ENCODE data around the gene CTRB2. TPM values are rescaled to one million over a fixed set of nuclear protein-coding genes. Genes with fewer than 3 reads are reported as not detected.

CTRB2 gene
- total RNA-seq, 2 experiments from 2014 or later, result not detected

DNA sequence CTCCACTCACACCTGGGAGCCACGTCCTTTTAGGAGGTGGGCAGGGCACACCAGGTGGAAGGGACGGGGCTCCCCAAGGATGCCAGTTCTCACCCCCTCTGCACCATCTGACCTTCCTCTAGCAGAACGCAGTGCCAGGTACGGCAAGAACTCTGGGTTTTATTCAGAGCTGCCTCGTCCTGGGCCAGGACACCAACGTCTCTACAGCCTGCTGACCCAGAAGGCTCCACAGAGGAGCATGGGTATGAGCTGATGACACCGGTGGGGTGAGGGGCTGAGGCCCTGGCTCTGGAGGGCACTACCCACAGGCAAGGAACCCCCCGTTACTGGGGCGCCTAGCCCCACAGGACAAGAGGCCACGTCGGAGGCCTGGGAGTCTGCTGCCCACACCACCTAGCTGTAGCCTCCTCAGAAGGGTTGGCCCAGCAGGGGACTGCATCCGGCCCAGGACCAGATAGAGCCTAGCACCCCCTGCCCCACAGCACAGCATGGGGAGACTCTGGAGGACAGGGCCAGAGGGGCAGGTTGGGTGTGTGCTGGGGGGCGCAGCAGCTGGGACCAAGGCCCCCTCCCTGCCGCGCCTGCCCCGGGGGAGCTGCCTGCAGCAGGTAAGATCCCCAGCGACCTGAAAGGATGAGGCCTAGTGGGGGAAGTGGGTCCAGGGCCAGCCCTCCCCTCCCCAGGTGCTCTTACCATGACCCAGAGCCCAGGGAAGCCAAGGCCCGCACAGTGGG lies 30.6 kb upstream of the CTRB2 start:
- H3K4me1 Mint-ChIP-seq, result no peaks in the 10 kb centered on the region
- H3K27me3 Mint-ChIP-seq, result no peaks in the 10 kb centered on the region
- ChIA-PET POLR2A (no interaction called here), CTCF (no interaction called here)
- H3K9me3 Mint-ChIP-seq, result no peaks in the 10 kb centered on the region
- H3K4me3 Mint-ChIP-seq, result no peak overlapping the region
- H3K36me3 Mint-ChIP-seq (ENCODE audit: low read depth), result no peaks in the 10 kb centered on the region
- no peak overlapping the region for H3K27ac Mint-ChIP-seq
- no peak for DNase-seq

DNA sequence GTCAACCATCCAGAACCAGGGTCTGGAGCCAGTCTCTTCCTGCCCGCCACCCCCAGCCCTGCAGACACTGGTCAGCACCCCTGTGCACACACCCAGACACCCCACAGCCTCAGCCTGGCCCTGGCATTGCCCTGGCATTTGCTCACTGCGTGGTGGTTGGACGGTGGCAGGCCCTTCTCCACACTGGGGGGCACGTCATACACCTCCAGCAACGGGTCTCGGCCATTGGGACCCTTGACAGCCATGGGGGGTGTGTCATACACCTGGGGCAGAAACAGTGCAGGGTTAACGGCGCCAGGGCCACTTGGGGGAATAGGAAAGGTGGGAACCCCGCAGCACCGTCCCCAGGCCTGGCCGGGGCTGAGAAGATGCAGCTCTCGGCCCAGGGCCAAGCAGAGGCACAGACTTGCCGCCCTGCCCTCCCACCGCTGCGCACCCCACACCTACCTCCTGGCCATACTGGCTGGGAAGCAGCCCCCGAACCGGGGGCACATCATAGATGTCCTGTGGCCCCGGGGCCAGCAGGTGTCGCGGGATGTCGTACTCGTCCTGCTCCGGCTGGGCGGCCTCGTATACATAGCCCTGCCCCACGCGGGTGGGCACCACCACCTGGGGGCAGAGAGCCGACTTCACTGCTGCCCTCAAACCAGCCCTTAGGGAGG lies 29.9 kb upstream of the CTRB2 start:
- H3K9me3 Mint-ChIP-seq, result no peaks in the 10 kb centered on the region
- H3K4me3 Mint-ChIP-seq, result no peak overlapping the region
- ChIA-PET CTCF (interaction anchor here (0.5 to 6.0 kb wide), 4 partner anchors 9 to 165 kb away, joined by 3 to 87 read pairs (median 6); no protein-coding TSS in a partner anchor), POLR2A (no interaction called here)
- H3K4me1 Mint-ChIP-seq, result no peaks in the 10 kb centered on the region
- H3K27ac Mint-ChIP-seq, result no peak overlapping the region
- no peak for DNase-seq
- H3K27me3 Mint-ChIP-seq, result no peaks in the 10 kb centered on the region
- no peaks in the 10 kb centered on the region for H3K36me3 Mint-ChIP-seq (ENCODE audit: low read depth)

DNA sequence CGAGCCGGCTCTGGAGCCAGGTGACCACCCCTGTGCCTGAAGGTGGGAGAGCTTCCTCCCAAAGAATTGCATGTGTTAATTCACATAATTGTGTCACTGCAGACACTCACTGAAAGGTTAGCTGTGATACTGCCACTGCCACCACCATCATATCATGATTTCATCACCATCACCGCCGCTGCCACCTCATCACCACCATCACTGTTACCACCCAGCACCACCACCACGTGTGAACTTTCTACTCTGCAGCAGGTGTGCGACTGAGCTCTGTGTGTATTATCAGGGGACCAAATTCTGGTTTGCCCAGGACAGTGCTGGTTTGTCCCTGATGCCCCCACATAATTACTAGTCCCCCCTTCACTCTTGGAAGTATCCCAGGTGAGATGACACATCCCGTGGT lies 29.3 kb upstream of the CTRB2 start:
- ChIA-PET CTCF (interaction anchor here (0.5 to 6.0 kb wide), 5 partner anchors 10 to 168 kb away, joined by 3 to 87 read pairs (median 4); no protein-coding TSS in a partner anchor), POLR2A (no interaction called here)
- Mint-ChIP-seq H3K27me3 (no peaks in the 10 kb centered on the region), H3K4me1 (no peaks in the 10 kb centered on the region), H3K27ac (no peak overlapping the region), H3K36me3 (ENCODE audit: low read depth) (no peaks in the 10 kb centered on the region), H3K9me3 (no peaks in the 10 kb centered on the region), H3K4me3 (no peak overlapping the region)
- no peak for DNase-seq

DNA sequence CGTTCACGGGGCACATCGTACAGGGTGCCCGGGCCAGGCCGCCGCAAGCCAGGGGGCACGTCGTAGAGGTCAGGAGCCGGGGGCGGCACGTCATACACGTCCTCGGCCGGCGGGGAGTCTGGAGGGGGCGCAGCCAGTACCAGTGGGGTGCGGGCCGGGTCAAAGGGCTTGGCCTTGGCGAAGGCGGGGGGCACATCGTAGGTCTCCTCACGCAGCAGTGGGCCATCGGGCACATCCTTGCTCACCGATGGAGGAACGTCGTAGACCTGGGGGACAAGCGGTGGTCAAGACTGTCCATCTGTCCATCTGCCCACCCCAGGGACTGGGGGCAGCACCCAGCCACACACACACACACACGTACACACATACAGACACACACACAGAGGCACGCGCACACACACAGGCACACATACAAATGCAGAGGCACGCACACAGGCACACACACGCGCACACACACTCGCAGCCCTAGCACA lies 28.8 kb upstream of the CTRB2 start:
- Mint-ChIP-seq H3K4me1 (no peaks in the 10 kb centered on the region), H3K9me3 (no peaks in the 10 kb centered on the region), H3K27me3 (no peaks in the 10 kb centered on the region), H3K36me3 (ENCODE audit: low read depth) (no peaks in the 10 kb centered on the region), H3K4me3 (no peak overlapping the region), H3K27ac (no peak overlapping the region)
- CTCF ChIA-PET, result interaction anchor here (0.8 to 6.0 kb wide), 5 partner anchors 144 to 169 kb away, joined by 3 to 87 read pairs (median 7); no protein-coding TSS in a partner anchor
- POLR2A ChIA-PET, result no interaction called here
- no peak for DNase-seq

DNA sequence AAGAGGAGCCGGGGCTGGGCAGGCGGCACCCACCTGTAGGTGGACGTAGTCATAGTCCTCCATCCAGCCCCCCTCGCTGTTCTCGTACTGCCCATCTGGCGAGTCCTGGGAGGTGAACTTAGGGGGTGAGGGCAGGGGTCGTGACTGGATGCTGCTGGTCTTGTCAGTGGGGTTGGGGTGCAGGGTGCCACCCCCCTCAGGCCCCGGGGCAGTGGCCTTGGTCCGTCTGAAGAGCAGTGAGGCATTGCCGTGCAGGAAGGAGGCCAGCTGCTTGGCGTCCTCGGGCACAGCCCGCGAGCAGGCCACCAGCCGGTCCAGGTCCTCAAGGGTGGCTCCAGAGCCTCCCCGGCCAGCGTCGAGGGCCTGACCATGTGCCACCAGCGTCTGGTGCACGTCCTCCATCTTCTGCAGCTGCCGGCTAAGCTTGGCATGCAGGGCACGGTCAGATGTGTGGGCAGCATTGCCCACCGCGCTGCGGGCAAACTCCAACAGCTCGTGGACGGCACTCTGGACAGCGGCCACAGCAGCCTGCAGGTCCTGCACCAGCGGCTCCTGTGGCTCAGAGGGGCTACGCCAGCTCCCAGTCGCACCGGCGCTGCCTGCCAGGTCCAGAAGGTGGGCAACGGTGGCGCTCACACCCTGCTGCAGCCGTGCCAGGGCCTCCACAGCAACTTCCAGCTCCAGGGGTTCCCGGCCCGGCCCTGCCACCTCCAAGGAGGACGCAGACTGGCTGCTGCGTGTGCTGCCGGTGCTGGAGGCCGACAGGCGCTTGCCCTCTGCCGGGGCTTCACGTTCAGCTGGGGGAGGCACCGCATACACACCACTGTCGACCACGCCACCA lies 28.1 kb upstream of the CTRB2 start:
- no peak overlapping the region for H3K4me3 Mint-ChIP-seq
- no peaks in the 10 kb centered on the region for H3K4me1 Mint-ChIP-seq
- H3K9me3 Mint-ChIP-seq, result no peaks in the 10 kb centered on the region
- ChIA-PET POLR2A (interaction anchor here (1.5 kb wide), 1 partner anchor 150 kb away, joined by 7 read pairs; no protein-coding TSS in a partner anchor), CTCF (interaction anchor here (0.5 to 6.0 kb wide), 13 partner anchors 34 to 175 kb away, joined by 3 to 87 read pairs (median 7); no protein-coding TSS in a partner anchor)
- no peak overlapping the region for H3K27ac Mint-ChIP-seq
- DNase-seq, result no peak
- H3K27me3 Mint-ChIP-seq, result no peaks in the 10 kb centered on the region
- H3K36me3 Mint-ChIP-seq (ENCODE audit: low read depth), result no peaks in the 10 kb centered on the region

DNA sequence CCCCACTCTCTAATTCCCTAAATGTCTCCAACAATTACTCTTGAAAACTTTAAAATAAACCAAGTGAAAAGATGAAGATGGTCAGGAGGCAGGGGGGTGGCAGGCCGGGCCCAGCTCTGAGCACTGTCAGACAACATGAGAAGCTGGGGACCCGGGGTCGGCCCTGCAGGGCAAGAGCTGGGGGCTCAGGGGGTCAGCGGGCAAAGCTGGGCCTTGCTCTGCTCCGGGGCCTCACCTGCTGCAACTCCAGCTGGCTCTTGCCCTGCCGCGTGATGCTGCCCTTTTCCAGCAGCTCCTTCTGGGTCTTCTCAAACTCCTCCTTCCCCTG lies 26.6 kb upstream of the CTRB2 start:
- no peaks in the 10 kb centered on the region for H3K9me3 Mint-ChIP-seq

DNA sequence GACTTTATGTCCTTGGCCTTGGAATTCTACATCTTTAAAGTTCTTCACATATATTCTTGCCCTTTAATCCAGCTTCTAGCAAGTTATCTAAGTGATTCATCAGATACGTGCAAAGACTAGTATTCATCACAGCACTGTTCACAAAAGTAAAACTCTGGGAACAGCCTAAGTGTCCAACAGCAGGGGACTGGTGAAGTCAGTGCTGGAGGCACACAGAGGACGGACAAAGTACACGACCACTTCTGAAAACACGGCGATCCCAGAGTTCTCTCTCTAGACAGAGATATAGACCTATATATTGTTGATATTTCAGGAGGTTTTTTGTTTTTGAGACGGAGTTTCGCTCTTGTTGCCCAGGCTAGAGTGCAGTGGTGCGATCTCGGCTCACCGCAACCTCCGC lies 24.6 kb upstream of the CTRB2 start:
- no peaks in the 10 kb centered on the region for H3K4me1 Mint-ChIP-seq
- no peak overlapping the region for H3K27ac Mint-ChIP-seq
- CTCF ChIA-PET, result interaction anchor here (6.0 kb wide), 1 partner anchor 154 kb away, joined by 87 read pairs; no protein-coding TSS in a partner anchor
- no peak overlapping the region for H3K4me3 Mint-ChIP-seq
- POLR2A ChIA-PET, result no interaction called here
- DNase-seq, result no peak
- H3K36me3 Mint-ChIP-seq (ENCODE audit: low read depth), result no peaks in the 10 kb centered on the region
- H3K9me3 Mint-ChIP-seq, result no peaks in the 10 kb centered on the region
- H3K27me3 Mint-ChIP-seq, result no peaks in the 10 kb centered on the region

More for the DNA sequence above, 26.6 kb upstream of the CTRB2 start:
- H3K36me3 Mint-ChIP-seq (ENCODE audit: low read depth), result no peaks in the 10 kb centered on the region
- H3K4me1 Mint-ChIP-seq, result no peaks in the 10 kb centered on the region
- POLR2A ChIA-PET, result interaction anchor here (1.5 kb wide), 1 partner anchor 152 kb away, joined by 7 read pairs; no protein-coding TSS in a partner anchor
- CTCF ChIA-PET, result interaction anchor here (0.6 to 6.0 kb wide), 27 partner anchors 11 to 531 kb away, joined by 3 to 87 read pairs (median 5); partner anchors contain the start of gene CFDP1
- DNase-seq, result no peak
- H3K27ac Mint-ChIP-seq, result no peak overlapping the region
- no peaks in the 10 kb centered on the region for H3K27me3 Mint-ChIP-seq
- H3K4me3 Mint-ChIP-seq, result no peak overlapping the region

DNA sequence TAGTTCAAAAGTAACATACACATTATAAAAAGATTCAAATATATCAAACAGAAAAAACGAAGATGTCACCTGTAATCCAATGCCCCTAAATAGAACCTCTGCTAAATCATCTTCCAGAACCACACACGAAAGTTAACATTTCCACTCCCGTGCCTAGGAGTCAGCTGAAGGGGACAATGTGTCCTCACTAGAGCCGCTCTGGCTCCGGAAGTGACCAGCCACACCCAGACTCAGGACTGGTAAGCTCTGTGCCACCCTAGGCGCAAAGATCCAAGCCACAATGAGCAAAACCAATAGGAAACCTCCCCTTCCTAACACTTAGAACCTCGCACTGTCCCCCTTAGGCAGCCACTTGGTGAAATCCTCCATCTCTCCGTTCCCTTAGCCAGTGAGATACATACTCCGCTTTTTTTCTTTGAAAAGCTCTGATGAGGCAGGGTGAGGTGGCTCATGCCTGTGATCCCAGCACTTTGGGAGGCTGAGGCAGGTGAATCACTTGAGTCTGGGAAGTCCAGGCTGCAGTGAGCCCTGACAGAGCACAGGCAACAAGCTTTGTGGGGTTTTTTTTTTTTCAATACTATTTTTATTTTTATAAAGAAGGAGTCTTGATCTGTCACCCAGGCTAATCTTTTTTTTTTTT lies 23.6 kb upstream of the CTRB2 start:
- ChIA-PET CTCF (interaction anchor here (0.7 to 0.9 kb wide), 2 partner anchors 31 to 149 kb away, joined by 3 read pairs; no protein-coding TSS in a partner anchor), POLR2A (no interaction called here)
- H3K36me3 Mint-ChIP-seq (ENCODE audit: low read depth), result no peaks in the 10 kb centered on the region
- no peak overlapping the region for H3K4me3 Mint-ChIP-seq
- DNase-seq, result no peak
- no peaks in the 10 kb centered on the region for H3K27me3 Mint-ChIP-seq
- no peak overlapping the region for H3K27ac Mint-ChIP-seq
- no peaks in the 10 kb centered on the region for H3K4me1 Mint-ChIP-seq
- H3K9me3 Mint-ChIP-seq, result no peaks in the 10 kb centered on the region

DNA sequence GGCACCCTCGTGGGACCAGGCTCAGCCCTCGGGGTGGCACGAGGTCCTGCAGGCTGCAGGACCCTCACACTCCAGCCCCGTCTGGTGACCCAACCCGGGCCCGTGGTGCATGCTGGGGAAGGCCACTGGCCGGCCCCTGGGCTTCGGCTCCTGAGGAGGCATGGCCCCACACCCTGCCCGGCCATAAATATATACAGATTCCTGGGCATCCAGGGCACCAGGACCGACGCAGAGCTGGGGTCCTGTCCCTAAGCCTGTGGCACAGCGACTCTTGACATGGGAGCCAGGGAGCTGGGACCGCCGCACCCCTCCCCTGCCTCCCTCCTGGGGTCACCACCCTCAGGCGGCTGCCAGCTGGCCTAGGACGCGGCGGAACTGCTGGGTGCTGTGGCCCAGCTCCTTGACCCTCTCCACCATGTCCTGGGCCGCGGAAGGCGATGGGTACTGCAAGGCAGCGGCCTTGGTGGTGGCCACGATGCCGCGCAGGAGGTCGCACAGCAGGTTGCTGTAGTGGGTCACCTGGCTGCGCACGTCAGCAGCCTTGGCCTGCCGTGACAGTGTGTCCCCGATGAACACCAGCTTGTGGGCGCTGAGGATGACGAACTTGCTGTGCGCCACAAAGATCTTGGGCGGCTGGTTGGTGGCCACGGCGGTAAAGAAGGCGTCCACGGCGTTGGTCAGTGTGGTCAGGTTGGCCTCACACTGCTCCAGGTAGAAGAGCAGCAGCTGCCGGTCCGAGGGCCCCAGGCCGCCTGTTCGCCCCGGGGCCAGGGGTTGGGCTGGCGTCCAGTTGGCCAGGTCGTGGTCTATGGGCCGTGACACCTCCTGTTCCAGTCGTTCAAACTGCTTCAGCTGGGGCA lies 22.4 kb upstream of the CTRB2 start:
- no peak overlapping the region for H3K27ac Mint-ChIP-seq
- no peaks in the 10 kb centered on the region for H3K4me1 Mint-ChIP-seq
- ChIA-PET POLR2A (no interaction called here), CTCF (interaction anchor here (0.9 kb wide), 1 partner anchor 30 kb away, joined by 3 read pairs; no protein-coding TSS in a partner anchor)
- H3K9me3 Mint-ChIP-seq, result no peaks in the 10 kb centered on the region
- no peaks in the 10 kb centered on the region for H3K27me3 Mint-ChIP-seq
- H3K36me3 Mint-ChIP-seq (ENCODE audit: low read depth), result no peaks in the 10 kb centered on the region
- H3K4me3 Mint-ChIP-seq, result no peak overlapping the region
- DNase-seq, result no peak

DNA sequence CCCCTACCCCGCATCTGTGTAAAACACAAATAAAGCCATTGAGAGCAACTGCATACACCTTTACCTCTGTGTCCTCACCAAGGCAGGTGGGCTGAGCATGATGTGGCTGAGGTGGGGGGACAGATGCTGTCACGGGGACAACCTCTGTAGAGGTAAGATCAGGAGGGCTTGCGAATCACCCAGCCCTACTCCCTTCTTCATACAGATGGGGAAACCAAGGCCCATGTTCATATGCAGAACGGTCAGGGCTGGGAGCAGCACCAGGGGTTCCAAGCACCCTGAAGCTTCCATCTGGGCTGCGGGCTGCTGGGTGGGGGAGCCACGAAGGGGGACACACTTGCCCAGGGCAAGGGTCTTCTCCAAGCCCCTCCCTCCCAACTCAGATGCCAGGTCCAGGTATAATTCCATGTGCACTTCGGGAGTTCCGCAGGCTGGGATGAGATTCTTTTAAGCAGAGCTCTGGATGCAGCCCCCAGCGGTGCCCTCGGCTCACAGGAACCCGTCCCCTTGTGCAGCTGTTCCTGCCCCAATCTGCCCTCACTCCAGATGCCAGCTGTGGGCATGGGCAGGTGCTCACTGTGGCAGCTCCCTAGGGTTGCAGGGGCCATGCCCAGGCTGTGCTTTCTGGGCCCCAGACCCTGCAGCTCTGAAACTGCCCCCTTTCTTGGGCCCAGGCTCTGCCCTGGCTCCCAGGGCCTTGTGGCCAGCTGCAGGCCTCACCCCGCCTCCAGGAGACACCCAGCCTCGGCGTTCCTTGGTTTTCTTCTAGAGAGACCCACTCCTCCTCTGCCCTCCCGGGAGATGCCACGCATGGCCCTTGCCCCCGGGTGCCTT lies 21.4 kb upstream of the CTRB2 start:
- Mint-ChIP-seq H3K9me3 (no peaks in the 10 kb centered on the region), H3K36me3 (ENCODE audit: low read depth) (no peaks in the 10 kb centered on the region), H3K4me3 (no peak overlapping the region), H3K4me1 (no peaks in the 10 kb centered on the region), H3K27ac (no peak overlapping the region), H3K27me3 (no peaks in the 10 kb centered on the region)
- POLR2A ChIA-PET, result no interaction called here
- CTCF ChIA-PET, result no interaction called here
- DNase-seq, result no peak

DNA sequence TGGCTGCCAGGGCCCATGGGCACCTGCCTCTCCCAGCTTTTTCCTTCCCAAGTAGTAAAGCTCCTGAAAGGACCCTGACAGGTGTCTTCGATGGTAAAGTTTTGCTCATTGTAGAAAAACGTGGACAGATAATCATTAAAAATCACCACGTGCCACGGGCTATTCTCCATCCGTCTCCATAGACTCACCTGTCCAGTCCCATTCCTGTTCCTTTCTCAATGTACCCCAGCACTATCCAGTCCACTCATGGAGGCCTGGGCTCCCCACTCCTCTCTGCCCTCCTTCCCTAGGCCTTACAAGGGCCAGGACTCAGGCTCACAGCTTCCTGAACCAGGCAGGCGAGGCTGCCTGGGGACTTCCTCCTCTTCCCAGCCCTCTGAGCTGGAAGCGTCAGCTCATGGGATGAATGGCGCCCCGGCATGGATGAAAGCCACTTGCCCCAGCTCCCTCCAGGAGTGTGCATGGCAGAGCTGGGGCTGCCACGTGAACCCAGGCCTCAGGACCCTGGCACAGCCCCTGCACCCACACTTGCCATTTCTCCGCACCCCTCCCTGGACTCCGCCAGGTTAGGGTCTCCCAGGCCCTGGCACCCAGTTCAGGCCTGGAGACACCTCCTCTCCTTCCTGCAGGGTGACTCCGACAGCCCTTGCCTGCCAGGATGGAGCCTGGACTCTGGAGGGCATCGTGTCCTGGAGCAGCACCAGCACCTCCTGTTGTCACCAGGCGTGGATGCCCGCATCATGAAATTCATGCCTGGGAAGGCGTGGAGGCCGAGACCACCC lies 20.6 kb upstream of the CTRB2 start:
- H3K4me3 Mint-ChIP-seq, result no peak overlapping the region
- no peak overlapping the region for H3K27ac Mint-ChIP-seq
- no peaks in the 10 kb centered on the region for H3K36me3 Mint-ChIP-seq (ENCODE audit: low read depth)
- ChIA-PET POLR2A (no interaction called here), CTCF (no interaction called here)
- no peaks in the 10 kb centered on the region for H3K4me1 Mint-ChIP-seq
- no peaks in the 10 kb centered on the region for H3K27me3 Mint-ChIP-seq
- no peak for DNase-seq
- no peaks in the 10 kb centered on the region for H3K9me3 Mint-ChIP-seq

All from activated CD4-positive, alpha-beta memory T cell treated with anti-CD3 and anti-CD28 coated beads, Interleukin-2, amount 10 ng/mL, durations not matched to agents 7 days and 5 days (primary cell).